Smooth muscle cell (in vitro differentiated cells): ENCODE results near the gene LRTM1. TPM values are rescaled to one million over a fixed set of nuclear protein-coding genes. Genes with fewer than 3 reads are reported as not detected.

Source experiments
- DNase-seq: peaks from one replicate; lab custom pipeline; 2025; ENCODE audit not compliant: unreplicated experiment; lab: John Stamatoyannopoulos, UW
- H2AFZ ChIP-seq: fragments of 200-600 bp; sonication (generic); 2 replicates; pipeline ENCODE4 v1.6.0; 2016; ENCODE audit warnings: antibody characterized with exemption, low read depth, mild to moderate bottlenecking
- H3F3A ChIP-seq: fragments of 200-600 bp; sonication (generic); 2 replicates; pipeline ENCODE4 v1.6.0; 2017; ENCODE audit warnings: antibody characterized with exemption, low read depth
- H3K27ac ChIP-seq: fragments of 200-600 bp; sonication (generic); 2 replicates; pipeline ENCODE4 v1.5.1; 2016; ENCODE audit warnings: low read depth, mild to moderate bottlenecking
- H3K27me3 ChIP-seq: fragments of 200-600 bp; sonication (generic); 2 replicates; pipeline ENCODE4 v1.6.1; 2016; ENCODE audit warnings: low read depth, mild to moderate bottlenecking
- H3K36me3 ChIP-seq: fragments of 200-600 bp; sonication (generic); 2 replicates; pipeline ENCODE4 v1.5.1; 2016; ENCODE audit warnings: low read depth
- H3K4me1 ChIP-seq: fragments of 200-600 bp; sonication (generic); 2 replicates; pipeline ENCODE4 v1.5.1; 2016; ENCODE audit warnings: low read depth
- H3K4me2 ChIP-seq: fragments of 200-600 bp; sonication (generic); 2 replicates; pipeline ENCODE4 v1.6.0; 2016; ENCODE audit warnings: mild to moderate bottlenecking
- H3K4me3 ChIP-seq: fragments of 200-600 bp; sonication (generic); 2 replicates; pipeline ENCODE4 v1.5.1; 2016; ENCODE audit warnings: mild to moderate bottlenecking
- H3K79me2 ChIP-seq: fragments of 200-600 bp; sonication (generic); 2 replicates; pipeline ENCODE4 v1.6.0; 2016; ENCODE audit warnings: low read depth, mild to moderate bottlenecking
- H3K9ac ChIP-seq: fragments of 200-600 bp; sonication (generic); 2 replicates; pipeline ENCODE4 v1.6.0; 2016; ENCODE audit warnings: low read depth
- H3K9me3 ChIP-seq: fragments of 200-600 bp; sonication (generic); replicated peaks from 2 replicates; pipeline ENCODE4 v1.5.1; 2016; ENCODE audit warnings: low read depth
- H4K20me1 ChIP-seq: fragments of 200-600 bp; sonication (generic); 2 replicates; pipeline ENCODE4 v1.6.0; 2016; ENCODE audit warnings: low read depth
- CTCF ChIP-seq: fragments of 200-600 bp; sonication (generic); IDR thresholded peaks from 2 replicates; pipeline ENCODE4 v1.5.1; 2017; ENCODE audit warnings: borderline replicate concordance, mild to moderate bottlenecking, antibody characterized with exemption; ENCODE audit not compliant: insufficient read depth, poor library complexity, severe bottlenecking
- WGBS: methylation state at CpG from one replicate; pipeline ENCODE4 v1.1.7; 2016; ENCODE audit warnings: low lambda C conversion rate; 5-methylcytosine and 5-hydroxymethylcytosine counted together
- polyA plus RNA-seq: library from polyadenylated mRNA; unstranded; fragments of >200 nt; fragmentation: Nextera tagmentation; extraction: Ambion mirVana; gene quantifications from 2 replicates; pipeline ENCODE4 v1.2.1, GENCODE V29; 2016
- total RNA-seq: library from RNA; depleted of rRNA; stranded (reverse); fragments of >200 nt; gene quantifications from 2 replicates; pipeline ENCODE4 v1.2.3, GENCODE V29; 2014

Gene LRTM1
- total and polyA plus RNA-seq, 2 experiments from 2014 or later: not detected

- DNase-seq: no peak
- Histone ChIP-seq H3K4me3 (no peak overlapping the region), H3F3A (no peaks in the 10 kb centered on the region), H4K20me1 (no peaks in the 10 kb centered on the region), H3K27ac (no peak overlapping the region), H3K9ac (no peak overlapping the region), H3K36me3 (no peaks in the 10 kb centered on the region), H2AFZ (no peak overlapping the region), H3K27me3 (no peaks in the 10 kb centered on the region), H3K4me2 (no peak overlapping the region), H3K9me3 (no peaks in the 10 kb centered on the region), H3K79me2 (no peaks in the 10 kb centered on the region), H3K4me1 (no peaks in the 10 kb centered on the region)
- WGBS: 84% methylated on average over 3 of the region's 3 CpGs
- no peak for TF ChIP-seq CTCF
Observed at GRCh38 chr3:54897028-54897711, 30.7 kb downstream of the LRTM1 start.

DNA sequence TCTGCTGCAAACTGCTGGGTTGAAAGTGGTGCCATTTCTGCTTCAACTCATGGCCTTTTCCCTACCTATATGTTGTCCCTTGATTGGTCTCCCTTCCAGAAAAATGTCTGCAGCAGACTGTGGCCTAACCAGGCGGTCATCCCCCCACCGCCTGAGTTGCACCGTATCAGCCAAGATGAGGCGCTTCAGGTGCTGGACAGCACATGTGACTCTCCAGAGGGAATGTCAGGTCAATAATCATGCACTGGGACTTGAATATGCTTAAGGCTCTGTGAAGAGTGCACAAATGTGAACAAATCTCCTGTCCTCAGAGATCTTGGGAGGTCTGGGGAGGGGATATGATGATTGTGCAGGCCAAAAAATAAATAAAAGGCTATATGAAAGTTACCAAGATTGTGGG, 32.2 kb downstream of the LRTM1 start:
- Histone ChIP-seq H4K20me1 (no peaks in the 10 kb centered on the region), H3K27me3 (no peaks in the 10 kb centered on the region), H3K4me2 (no peak overlapping the region), H3K9ac (no peak overlapping the region), H3K9me3 (no peaks in the 10 kb centered on the region), H3K79me2 (no peaks in the 10 kb centered on the region), H3F3A (peaks cover 6% of the 10 kb centered on the region), H3K36me3 (no peaks in the 10 kb centered on the region), H3K4me3 (no peak overlapping the region), H2AFZ (no peak overlapping the region), H3K4me1 (peaks cover 7% of the 10 kb centered on the region), H3K27ac (no peak overlapping the region)
- WGBS: 96% methylated on average over 4 of the region's 4 CpGs
- no peak for TF ChIP-seq CTCF
- DNase-seq: no peak

- peak overlapping the region; percentile 70 for H3K27ac ChIP-seq
- H3K9ac ChIP-seq: no peak overlapping the region
- no peak overlapping the region for H3K4me3 ChIP-seq
- DNase-seq: no peak
- H4K20me1 ChIP-seq: no peaks in the 10 kb centered on the region
- no peak overlapping the region for H3K4me2 ChIP-seq
- no peaks in the 10 kb centered on the region for H3K79me2 ChIP-seq
- H3K36me3 ChIP-seq: no peaks in the 10 kb centered on the region
- H2AFZ ChIP-seq: no peak overlapping the region
- no peaks in the 10 kb centered on the region for H3K27me3 ChIP-seq
- H3K9me3 ChIP-seq: no peaks in the 10 kb centered on the region
- 98% methylated on average over 2 of the region's 2 CpGs for WGBS
- H3F3A ChIP-seq: peaks cover 8% of the 10 kb centered on the region
- H3K4me1 ChIP-seq: peaks cover 7% of the 10 kb centered on the region
- no peak for TF ChIP-seq CTCF
Observed at GRCh38 chr3:54892168-54892567, 35.7 kb downstream of the LRTM1 start.

GRCh38 chr3:54891540-54891897, 36.3 kb downstream of the LRTM1 start:
- TF ChIP-seq CTCF: peak; percentile 47
- Histone ChIP-seq H3K36me3 (no peaks in the 10 kb centered on the region), H3K79me2 (no peaks in the 10 kb centered on the region), H3K27ac (peak overlapping the region; percentile 70), H3K4me3 (no peak overlapping the region), H4K20me1 (no peaks in the 10 kb centered on the region), H3K9me3 (no peaks in the 10 kb centered on the region), H3K9ac (no peak overlapping the region), H3K27me3 (no peaks in the 10 kb centered on the region), H3K4me2 (peak overlapping the region; percentile 30), H3F3A (peaks cover 8% of the 10 kb centered on the region), H2AFZ (no peak overlapping the region), H3K4me1 (peaks cover 7% of the 10 kb centered on the region)
- 16% methylated on average over 5 of the region's 5 CpGs for WGBS
- peak; percentile 26 for DNase-seq
